ENCODE results near the gene SPTBN2.

The SPTBN2 gene

DNA sequence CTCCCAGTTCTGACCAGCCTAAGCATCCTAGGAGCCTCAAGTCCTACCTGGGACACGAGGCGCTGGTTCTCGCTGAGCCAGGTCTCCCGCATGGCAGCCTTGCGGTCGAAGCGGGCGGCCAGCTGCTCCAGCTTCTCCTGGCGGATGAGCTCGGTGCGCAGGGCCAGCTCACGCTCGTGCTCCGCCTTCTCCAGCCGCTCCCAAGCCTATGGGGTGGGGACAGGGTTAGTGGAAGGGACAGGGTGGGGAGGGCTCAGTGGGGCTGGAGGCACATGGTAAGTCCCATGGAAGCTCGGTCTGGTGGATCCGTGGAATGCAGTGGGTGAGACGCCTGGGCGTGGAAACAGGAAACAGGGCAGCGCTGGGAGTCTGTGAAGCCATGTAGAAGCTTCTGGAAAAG, 20.9 kb downstream of the SPTBN2 start:
- peak overlapping the region in 2 of 21 experiments; percentile 3 to 20 for H3K27ac ChIP-seq
- H3K4me3 ChIP-seq, result no peak overlapping the region

DNA sequence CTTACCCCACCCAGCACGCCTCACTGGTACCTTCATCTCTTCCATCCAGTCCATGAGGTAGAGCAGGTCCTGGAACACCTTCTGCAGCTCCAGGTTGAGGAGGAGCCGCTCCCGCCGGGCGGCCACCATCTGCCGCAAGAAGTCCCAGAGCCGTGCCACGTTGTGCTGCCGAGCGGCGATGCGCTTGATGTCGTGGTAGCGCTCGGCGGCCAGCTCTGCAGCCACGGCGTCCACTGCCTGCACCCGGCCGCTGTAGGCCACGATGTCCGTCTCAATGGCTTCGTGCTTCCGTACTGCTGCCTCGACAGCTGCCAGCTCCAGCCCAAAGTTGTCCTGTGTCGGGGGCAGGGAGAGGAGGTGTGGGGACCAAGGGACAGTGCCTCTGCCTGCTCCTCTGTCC, 21.5 kb downstream of the SPTBN2 start:
- Histone ChIP-seq H3K27ac (no peak overlapping the region), H3K4me3 (no peak overlapping the region)

DNA sequence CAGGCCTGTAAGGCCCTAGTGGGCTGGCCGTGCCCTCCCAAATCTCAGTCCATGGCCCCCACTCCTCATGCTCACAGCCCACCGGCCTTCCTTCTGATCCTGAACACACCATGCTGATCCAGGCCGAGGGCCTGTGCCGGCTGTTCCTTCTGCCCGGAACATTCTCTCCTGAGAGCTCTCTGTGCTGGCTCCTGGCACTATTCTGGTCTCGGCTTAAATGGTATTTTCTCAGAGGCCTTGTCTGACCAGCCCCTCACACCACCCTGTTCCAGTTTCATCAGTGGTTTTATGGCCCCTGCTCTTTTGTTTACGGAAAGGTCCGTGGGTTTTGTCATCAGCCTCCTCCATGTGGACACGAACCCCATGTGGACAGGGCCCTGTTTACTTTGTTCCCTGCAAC, 22.0 kb downstream of the SPTBN2 start:
- Histone ChIP-seq H3K27ac (no peak overlapping the region), H3K4me3 (no peak overlapping the region)

DNA sequence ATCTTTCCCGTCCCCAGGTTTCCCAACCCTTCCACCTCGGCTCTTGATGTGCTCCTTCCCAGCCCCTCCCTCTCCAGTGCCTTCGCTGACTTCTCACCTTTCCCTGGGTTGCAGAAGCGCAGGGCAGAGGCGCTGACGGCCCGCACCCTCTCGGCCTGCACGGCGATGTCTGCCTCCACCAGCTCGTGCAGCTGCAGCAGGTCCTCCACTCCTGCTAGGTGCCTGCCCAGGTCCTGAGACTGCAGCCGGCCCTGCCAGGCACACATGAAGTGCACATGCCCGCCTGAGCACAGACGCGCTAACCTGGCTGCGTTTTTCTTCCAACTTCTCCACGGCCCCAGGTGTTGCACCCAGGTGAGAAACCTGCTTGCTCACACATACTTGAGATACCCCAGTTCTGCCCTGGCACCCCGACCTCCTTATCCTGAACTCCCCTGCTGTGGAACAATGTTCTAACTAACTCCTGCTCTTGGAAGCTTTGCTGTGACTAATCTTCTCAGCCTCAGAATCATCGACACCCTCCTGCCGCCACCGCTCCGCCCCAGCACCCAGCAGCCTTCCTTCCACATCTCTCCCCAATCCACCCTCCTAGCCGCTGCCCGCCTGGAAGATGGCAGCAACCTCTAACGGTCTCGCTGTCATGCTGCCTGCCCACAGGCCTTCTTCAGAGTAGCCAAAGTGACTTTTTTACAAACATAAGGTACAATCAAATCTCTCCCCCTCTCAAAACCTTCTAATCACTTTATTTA, 23.3 kb downstream of the SPTBN2 start:
- H3K27ac ChIP-seq, result no peak overlapping the region

DNA sequence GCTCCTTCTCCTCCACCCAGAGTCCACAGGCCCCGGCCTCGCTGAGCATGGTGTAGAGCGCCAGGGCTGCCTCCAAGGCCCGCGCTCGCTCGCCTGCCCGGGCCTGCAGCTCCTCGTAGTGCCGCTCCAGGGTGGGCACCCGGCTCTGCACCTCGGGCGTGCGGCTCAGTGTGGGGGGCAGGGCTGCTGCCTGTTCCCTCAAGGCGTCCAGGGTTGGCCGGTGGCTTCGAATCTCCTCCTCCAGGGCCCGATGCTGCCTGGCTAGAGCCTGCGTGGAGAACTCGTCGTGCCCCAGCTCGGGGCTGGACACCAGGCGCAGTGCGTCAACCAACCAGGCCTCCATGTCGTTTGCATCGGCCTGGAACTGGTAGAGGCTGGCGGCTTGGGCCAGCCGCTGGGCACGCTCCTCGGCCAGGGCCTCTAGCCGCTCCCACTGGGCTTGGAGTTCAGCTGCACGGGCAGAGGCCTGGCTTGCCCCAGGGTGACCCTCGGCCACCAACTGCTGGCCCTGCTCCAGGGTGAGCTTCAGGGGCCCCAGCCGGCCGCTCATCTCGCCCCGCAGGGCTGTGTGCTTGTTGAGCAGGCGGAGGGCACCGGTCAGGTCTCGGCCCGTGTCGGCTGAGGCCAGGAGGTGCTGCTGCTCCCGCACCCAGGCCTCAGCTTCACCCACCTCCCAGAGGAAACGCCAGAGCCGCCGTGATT, 24.2 kb downstream of the SPTBN2 start:
- Histone ChIP-seq H3K27ac (peak overlapping the region in 2 of 21 experiments; percentile 28 to 50), H3K4me3 (no peak overlapping the region)

More for the DNA sequence above, 23.3 kb downstream of the SPTBN2 start:
- H3K4me3 ChIP-seq, result no peak overlapping the region

DNA sequence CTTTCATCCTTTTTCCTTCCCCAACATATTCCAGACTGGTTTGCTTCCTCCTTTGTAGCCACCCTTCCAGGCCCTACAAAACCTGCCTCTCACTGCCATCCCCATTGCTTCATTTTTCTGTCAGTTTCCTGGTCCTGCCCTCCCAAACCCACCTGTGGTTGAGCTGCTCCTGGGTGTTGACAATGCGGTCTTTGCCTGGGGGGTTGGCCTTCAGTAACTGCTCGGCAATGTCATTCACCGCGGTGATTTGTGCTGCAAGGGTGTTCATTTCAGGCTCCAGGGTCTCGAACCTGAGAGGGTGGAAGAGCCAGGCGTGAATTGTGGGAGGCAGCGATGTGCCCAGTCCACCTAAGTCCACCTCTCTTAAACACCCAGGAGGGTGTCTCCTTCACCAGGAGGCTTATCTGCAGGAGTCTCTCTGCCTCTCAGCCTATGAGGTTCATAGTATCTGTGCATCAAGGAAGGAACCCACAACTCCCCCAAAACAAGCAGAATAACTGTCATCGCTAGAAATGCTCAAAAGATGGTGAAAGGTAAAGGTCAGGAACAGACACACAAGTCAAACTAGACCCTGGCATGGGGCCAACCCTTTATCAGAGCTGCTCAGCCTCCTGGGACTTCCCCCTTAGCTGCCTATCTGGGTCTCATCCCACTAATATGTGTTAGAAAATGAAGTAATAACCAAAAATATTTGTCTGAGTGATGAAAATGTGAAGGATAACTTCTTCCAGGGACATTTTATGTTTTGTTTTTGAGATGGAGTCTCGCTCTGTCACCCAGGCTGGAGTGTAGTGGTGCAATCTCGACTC, 27.4 kb downstream of the SPTBN2 start:
- Histone ChIP-seq H3K4me3 (no peak overlapping the region), H3K27ac (no peak overlapping the region)

DNA sequence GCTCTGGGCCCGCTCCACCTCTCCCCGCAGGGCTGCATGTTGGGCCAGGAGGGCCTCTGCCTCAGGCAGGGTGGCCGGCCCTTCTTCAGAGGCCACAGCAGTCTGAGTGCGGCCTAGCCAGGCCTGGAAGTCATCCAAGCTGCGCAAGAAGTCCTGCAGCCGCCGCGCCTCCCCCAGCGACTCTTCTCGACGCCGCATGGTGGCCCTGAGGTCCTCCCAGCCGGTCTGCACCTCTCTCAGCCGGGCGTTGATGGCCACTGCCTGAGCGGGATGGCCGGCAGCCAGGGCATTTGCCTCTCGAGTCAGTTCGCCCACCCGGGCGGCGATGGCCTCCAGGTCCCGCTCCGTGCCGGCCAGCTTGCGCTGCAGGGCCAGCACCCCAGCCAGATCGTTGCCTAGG, 28.3 kb downstream of the SPTBN2 start:
- Histone ChIP-seq H3K27ac (no peak overlapping the region), H3K4me3 (no peak overlapping the region)

DNA sequence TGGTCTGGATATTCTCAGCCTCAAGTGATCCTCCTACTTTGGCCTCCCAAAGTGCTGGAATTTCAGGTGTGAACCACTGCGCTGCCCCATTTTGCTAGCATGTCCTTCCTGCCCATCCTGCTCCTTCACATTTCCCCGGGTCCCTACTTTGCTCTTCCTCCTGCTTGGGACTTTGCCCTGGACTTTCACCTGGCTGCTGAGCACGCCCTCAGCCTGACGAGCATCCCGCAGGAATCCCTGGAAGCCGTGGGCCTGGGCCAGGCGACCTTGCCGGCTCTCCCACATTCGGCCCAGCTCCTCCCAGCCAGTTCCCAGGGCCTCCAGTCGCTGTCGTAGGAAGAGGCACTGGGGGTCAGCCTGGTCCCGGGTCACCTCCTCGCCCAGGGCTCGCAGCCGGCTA, 28.7 kb downstream of the SPTBN2 start:
- Histone ChIP-seq H3K4me3 (no peak overlapping the region), H3K27ac (no peak overlapping the region)

DNA sequence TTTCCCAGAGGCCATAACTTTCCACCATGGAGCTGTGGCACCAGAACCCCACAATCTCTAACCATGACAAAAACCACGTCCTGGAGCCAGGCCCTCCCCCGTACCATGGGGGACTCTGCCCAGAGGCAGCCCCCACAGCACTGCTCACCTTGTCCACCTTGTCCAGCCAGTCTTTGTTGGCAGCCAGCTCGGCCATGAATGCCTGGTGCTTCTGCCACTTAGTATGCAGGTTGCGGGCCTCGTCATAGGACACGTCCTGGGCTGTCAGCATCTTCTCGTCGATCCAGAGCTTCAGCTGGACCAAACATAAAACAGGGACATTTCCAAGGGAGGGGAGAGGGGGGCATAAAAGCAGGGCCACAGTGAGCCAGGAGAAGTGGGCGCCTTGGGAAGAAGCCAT, 30.5 kb downstream of the SPTBN2 start:
- no peak overlapping the region for H3K4me3 ChIP-seq
- H3K27ac ChIP-seq, result no peak overlapping the region

DNA sequence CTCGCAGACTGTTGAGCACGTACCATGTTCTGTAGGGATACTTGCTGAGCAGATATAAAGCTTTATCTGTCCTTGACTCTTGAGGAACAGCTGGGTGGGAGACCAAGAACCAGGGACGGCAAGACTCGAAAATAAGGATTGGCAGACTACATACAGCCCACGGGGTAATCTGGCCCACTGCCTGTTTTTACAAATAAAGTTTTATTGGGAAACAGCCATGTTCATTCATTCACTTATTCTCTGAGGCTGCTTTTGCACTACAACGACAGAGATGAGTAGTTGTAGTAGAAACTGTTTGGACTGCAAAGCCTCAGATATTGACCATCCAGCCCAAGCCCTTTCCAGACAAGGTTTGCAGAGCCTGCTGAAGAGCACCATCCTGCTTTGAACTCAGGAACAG, 31.0 kb downstream of the SPTBN2 start:
- H3K4me3 ChIP-seq, result no peak overlapping the region
- no peak overlapping the region for H3K27ac ChIP-seq

DNA sequence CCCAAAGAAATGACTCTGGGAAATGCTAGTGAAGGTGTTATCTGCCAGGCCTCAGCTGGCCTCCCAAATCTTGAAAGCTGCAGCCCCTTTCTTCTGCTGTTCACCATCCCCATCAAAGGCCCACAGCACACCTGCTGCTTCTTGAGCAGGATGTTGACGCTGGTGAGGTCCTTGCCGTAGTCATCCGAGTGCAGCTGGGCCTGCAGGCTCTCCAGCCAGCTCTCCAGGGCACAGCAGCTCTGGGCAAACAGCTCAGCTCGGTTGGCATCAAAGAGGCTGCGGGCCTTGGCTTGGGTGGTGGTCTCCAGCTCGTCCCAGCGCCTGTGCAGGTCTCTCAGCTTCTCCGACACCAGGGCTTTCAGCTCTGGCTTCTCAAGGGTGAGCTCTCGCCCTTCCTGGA, 32.9 kb downstream of the SPTBN2 start:
- Histone ChIP-seq H3K27ac (no peak overlapping the region), H3K4me3 (no peak overlapping the region)

DNA sequence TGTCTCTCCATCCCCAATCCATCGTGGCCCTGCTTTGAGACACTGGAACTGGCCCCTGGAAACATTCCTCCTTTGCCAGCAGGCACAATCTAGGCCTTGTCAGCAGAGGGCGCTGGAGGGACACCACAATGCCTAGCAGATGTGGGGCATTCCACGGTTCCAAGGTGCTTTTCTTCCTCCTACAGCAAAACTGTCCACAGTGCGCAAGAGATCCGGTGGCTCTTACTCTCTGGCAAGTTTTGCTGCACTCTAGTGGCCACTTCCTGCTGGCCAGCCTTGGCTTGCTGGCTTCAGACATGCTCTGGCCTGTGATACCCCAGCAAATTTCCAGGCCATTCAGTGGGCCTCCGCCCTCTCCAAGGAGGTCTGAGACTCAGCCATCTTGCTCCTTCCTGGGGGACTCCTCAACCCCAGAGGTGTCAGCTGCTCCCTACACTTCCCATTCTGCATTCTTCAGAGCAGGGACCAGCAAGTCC, 34.2 kb downstream of the SPTBN2 start:
- H3K4me3 ChIP-seq, result no peak overlapping the region
- no peak overlapping the region for H3K27ac ChIP-seq

DNA sequence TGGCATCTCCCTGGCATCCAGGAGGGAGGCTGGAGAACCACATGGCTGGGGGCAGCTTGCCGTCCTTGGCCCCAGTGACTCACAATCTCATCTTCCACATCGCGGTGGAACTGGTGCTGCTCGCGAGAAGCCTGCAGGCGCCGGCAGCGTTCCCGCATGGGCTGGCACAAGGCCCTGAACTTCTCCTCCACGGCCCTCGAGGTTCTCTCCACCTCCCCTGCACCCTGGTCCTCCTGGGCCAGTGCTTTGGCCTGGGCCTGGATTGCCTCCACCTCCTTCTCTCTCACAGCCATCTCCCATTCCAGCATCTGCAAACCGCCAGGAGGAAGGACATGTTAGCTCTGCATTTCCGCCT, 35.0 kb downstream of the SPTBN2 start:
- Histone ChIP-seq H3K27ac (no peak overlapping the region), H3K4me3 (no peak overlapping the region)

DNA sequence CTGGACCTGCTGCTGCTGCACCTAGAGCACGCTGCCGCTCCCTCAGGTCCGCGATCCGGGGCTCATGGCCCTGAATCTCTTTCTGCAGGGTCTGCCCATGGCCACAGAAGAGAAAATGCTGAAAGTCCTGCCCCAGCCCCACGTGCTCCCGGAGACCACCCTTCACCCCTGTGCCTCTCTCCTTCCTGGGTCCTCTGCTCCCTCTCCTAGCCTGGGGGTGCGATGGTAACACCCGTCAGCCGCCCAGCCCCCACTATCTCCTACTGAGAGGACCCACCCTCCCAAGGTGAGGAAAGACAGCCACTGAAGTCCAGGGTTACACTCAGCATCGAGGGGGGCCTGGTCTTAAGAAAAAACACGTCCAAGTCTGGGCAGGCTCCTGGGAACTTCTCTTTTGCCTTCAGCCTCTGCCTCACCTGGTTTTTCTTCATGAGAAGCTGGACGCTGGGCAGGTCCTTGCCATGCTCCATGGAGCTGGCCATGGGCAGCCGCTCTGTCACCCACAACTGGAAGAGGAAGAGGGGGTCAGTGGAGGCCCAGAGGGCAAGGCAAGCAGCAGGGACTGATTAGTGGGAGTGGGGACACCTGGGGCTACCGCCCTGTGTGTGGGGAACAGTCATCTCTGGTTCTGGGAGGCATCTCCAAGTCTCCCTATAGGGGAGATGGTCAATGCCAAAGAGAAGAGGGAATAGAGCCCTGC, 35.5 kb downstream of the SPTBN2 start:
- no peak overlapping the region for H3K4me3 ChIP-seq
- no peak overlapping the region for H3K27ac ChIP-seq

DNA sequence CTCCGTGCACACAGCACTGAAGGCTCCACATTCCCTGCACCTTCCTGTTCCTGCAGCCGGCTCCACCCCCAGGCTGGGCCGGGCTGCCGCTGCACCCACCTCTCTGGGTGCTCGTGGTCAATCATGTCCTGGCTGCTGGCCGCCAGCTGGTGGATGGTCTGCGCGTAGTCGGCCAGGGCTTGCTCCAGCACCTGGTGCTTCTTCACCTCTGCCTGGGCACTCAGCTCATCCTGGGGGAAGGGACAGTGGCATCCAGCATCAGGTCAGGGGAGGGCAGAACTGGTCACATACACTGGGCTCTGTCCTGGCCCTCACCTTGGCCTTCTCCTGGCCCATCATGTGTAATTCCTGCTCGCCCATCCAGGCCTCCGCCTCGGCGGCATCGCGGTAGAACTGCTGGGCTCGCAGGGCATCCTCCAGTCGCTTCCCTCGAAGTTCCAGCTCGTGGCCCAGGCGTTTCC, 36.1 kb downstream of the SPTBN2 start:
- Histone ChIP-seq H3K27ac (no peak overlapping the region), H3K4me3 (no peak overlapping the region)

DNA sequence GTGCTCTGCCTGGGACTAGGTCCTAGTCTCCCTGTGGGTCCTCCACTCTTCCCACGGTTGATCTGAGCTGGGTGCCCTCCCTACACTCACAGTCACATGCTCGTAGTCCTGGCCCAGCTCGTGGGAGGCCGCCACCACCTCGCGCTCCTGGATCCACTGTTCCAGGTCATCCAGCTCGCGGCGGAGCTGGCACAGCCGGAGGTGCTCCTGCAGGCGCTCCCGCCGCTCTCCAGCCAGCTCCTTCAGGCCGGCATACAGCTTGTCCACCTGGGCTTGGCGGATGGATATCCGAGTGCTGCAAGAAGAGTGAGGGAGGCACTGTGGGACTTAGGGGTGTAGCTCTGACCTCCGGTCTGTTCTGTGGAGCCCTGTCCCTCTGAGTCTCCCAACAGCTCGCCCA, 36.6 kb downstream of the SPTBN2 start:
- H3K27ac ChIP-seq, result no peak overlapping the region

DNA sequence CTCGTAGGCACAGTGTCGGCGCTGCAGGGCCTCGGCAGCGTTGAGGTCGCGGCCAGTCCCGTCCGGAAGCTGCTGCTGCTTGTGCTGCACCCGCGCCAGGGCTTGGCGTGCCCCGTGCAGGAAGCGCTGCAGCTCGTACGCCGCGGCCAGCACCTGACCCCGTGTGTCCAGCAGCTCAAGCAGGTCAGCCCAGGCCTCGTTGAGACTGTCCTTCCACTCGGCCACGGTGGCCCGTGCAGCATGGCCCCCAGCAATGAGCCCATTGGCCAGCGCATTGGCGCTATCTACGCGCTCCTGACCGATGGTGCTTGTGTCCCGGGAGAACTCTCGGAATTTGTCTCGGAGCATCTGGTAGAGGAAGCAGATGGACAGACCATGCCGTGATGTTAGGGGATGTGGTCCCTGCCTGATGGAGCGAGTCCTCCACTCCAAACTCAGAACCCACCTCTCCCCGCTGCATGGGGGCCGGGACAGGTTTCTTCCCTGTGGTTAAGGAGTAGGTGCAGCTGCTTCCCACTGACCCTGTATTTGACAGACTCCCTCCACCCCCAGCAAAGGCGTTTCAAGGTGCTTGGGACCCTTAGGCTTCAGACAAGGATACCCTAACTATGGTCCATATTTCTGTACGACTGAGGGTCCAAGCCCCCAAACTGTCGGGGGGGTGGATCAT, 37.6 kb downstream of the SPTBN2 start:
- H3K27ac ChIP-seq, result no peak overlapping the region
- no peak overlapping the region for H3K4me3 ChIP-seq

More for the DNA sequence above, 36.6 kb downstream of the SPTBN2 start:
- no peak overlapping the region for H3K4me3 ChIP-seq

DNA sequence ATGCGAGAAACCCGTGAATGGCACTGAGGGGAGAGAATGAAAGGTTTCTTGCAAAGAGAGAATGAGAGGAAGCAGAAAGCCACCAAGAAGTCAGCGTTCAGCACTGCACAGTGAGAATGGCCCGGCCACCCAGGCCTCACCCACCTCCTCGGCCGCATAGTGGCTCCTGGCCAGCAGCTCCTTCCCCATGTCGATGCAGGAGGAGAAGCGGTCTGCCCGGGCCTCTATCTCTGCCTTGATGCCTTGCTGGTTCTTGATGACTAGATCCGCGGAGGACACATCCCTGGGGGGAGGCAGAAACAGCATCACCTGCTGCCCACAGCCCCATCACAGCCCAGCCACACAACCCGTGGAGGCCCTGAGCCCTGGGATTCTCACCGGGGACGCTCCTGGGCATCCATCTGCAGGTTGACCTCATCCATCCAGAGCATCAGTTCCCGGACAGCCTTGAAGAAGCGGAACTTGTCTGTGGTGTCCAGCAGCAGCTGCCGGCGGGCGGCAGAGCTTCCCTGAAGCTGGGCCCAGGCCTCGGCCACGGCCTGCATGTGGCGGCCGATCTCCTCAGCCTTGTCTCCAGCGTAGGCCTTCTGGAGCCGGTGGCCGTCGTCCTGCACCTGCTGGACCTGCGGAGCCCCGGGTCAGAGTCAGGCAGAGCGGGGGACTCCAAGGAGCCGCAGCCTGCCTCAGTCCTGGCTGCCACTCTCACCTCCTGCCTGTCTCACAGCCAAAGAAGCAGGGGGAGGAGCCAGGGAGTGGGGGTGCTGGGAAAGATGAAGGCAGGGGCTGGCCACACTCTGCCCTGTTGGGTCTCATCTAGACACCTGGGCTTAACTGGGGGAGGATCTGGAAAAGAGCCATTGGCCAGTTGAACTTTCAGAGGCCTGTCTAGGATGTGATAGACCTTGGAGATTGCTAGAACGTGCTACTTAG, 39.1 kb downstream of the SPTBN2 start:
- H3K4me3 ChIP-seq, result no peak overlapping the region
- H3K27ac ChIP-seq, result no peak overlapping the region

Data from skin epidermis (tissue), 12 donors.